Adipocyte (in vitro differentiated cells): ENCODE results near the gene VCL.
"Not testable (repeated sequence)": the region's sequence is repeated elsewhere in the genome, so short reads cannot be mapped to it uniquely, and the experiment has no call there.

Experiments used
- DNase-seq: peaks from one replicate; pipeline ENCODE4 v3.0.0-alpha.2; 2015; ENCODE audit warnings: low read depth
- H3K27me3 ChIP-seq: replicated peaks from 2 replicates; pipeline ENCODE4 v1.7.0; 2013; ENCODE audit warnings: mild to moderate bottlenecking, low read length, moderate library complexity; ENCODE audit not compliant: control insufficient read depth, insufficient read depth
- H3K36me3 ChIP-seq: 2 replicates; pipeline ENCODE4 v1.7.0; 2013; ENCODE audit warnings: low read length, mild to moderate bottlenecking, moderate library complexity; ENCODE audit not compliant: control insufficient read depth, insufficient read depth, severe bottlenecking
- H3K4me1 ChIP-seq: 2 replicates; pipeline ENCODE4 v1.7.0; 2013; ENCODE audit warnings: mild to moderate bottlenecking, low read length, moderate library complexity; ENCODE audit not compliant: control insufficient read depth, insufficient read depth
- H3K4me3 ChIP-seq: 2 replicates; pipeline ENCODE4 v1.7.0; 2013; ENCODE audit warnings: mild to moderate bottlenecking, low read length, moderate library complexity
- H3K9ac ChIP-seq: 2 replicates; pipeline ENCODE4 v1.7.0; 2013; ENCODE audit warnings: mild to moderate bottlenecking, low read length, moderate library complexity
- H3K9me3 ChIP-seq: 2 replicates; pipeline ENCODE4 v1.7.0; 2013; ENCODE audit warnings: mild to moderate bottlenecking, low read length, moderate library complexity; ENCODE audit not compliant: control insufficient read depth

Gene VCL

GRCh38 chr10:74032208-74032607 is 34.3 kb downstream of the VCL start:
- H3K9ac ChIP-seq, H3K27me3 ChIP-seq, H3K4me3 ChIP-seq, H3K9me3 ChIP-seq, H3K36me3 ChIP-seq, DNase-seq: not testable (repeated sequence)
- peaks cover 42% of the 10 kb centered on the region for H3K4me1 ChIP-seq

GRCh38 chr10:74032900-74033655 is 35.2 kb downstream of the VCL start:
- Histone ChIP-seq H3K27me3 (no peaks in the 10 kb centered on the region), H3K4me1 (peaks cover 45% of the 10 kb centered on the region), H3K9ac (no peak overlapping the region), H3K36me3 (peaks cover 11% of the 10 kb centered on the region), H3K9me3 (no peaks in the 10 kb centered on the region), H3K4me3 (no peak overlapping the region)
- DNase-seq: no peak

GRCh38 chr10:74033702-74034101 is 35.8 kb downstream of the VCL start:
- no peak for DNase-seq
- Histone ChIP-seq H3K9ac (no peak overlapping the region), H3K36me3 (peaks cover 11% of the 10 kb centered on the region), H3K4me1 (peaks cover 51% of the 10 kb centered on the region), H3K4me3 (no peak overlapping the region), H3K9me3 (no peaks in the 10 kb centered on the region), H3K27me3 (no peaks in the 10 kb centered on the region)

DNA sequence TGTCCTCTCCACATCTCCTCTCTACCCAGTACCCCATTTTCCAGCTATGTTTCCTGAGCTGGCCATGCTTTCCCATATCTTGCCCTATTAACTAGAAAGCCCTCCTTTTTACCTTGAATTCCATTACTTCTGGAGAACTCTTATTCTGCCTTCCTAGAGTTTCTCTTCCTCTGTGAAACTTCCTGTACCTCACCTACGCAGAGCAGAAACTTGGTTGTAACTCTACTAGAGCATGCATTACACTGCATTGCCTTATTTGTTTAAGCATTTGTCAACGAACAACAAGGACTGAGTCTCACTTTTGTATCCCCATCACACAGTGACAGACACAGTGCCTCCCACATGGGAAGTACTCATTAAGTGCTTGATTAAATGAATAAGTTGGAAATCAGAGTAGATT is 36.4 kb downstream of the VCL start:
- H3K9me3 ChIP-seq: no peaks in the 10 kb centered on the region
- no peak overlapping the region for H3K4me3 ChIP-seq
- peaks cover 11% of the 10 kb centered on the region for H3K36me3 ChIP-seq

GRCh38 chr10:74035303-74035702 is 37.4 kb downstream of the VCL start:
- no peaks in the 10 kb centered on the region for H3K9me3 ChIP-seq
- H3K36me3 ChIP-seq: peaks cover 11% of the 10 kb centered on the region
- H3K27me3 ChIP-seq: no peaks in the 10 kb centered on the region
- peaks cover 55% of the 10 kb centered on the region for H3K4me1 ChIP-seq
- no peak overlapping the region for H3K4me3 ChIP-seq
- peak overlapping the region; percentile 5 for H3K9ac ChIP-seq
- DNase-seq: no peak

More for the DNA sequence above, 36.4 kb downstream of the VCL start:
- no peaks in the 10 kb centered on the region for H3K27me3 ChIP-seq
- DNase-seq: no peak
- H3K4me1 ChIP-seq: peaks cover 56% of the 10 kb centered on the region
- H3K9ac ChIP-seq: no peak overlapping the region

DNA sequence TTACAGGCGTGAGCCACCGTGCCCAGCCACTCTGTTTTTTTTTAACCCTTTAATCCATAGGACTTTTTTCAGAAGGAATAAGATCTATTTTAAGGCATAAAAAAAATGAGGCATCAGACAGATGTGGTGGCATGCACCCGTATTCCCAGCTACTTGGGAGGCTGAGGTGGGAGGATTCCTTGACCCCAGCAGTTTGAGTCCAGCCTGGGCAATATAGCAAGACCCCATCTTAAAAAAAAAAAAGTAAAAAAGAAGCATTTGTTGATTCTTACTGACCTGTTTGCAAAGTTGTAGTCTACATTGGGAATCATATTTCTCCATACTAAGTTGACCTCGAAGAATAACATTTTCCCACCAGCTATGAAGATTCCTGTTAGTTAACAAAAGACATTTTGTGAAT is 38.6 kb downstream of the VCL start:
- H3K4me1 ChIP-seq: peaks cover 59% of the 10 kb centered on the region
- peaks cover 11% of the 10 kb centered on the region for H3K36me3 ChIP-seq
- H3K27me3 ChIP-seq: no peaks in the 10 kb centered on the region
- H3K9ac ChIP-seq: no peak overlapping the region
- DNase-seq: no peak
- H3K9me3 ChIP-seq: no peaks in the 10 kb centered on the region
- H3K4me3 ChIP-seq: no peak overlapping the region

- peak; percentile 73 for DNase-seq
- peak overlapping the region; percentile 90 for H3K9ac ChIP-seq
- peak overlapping the region; percentile 69 for H3K4me3 ChIP-seq
- H3K27me3 ChIP-seq: no peaks in the 10 kb centered on the region
- peaks cover 25% of the 10 kb centered on the region for H3K36me3 ChIP-seq
- no peaks in the 10 kb centered on the region for H3K9me3 ChIP-seq
- peaks cover 55% of the 10 kb centered on the region for H3K4me1 ChIP-seq
Measured at GRCh38 chr10:74039561-74040145, 41.7 kb downstream of the VCL start.

DNA sequence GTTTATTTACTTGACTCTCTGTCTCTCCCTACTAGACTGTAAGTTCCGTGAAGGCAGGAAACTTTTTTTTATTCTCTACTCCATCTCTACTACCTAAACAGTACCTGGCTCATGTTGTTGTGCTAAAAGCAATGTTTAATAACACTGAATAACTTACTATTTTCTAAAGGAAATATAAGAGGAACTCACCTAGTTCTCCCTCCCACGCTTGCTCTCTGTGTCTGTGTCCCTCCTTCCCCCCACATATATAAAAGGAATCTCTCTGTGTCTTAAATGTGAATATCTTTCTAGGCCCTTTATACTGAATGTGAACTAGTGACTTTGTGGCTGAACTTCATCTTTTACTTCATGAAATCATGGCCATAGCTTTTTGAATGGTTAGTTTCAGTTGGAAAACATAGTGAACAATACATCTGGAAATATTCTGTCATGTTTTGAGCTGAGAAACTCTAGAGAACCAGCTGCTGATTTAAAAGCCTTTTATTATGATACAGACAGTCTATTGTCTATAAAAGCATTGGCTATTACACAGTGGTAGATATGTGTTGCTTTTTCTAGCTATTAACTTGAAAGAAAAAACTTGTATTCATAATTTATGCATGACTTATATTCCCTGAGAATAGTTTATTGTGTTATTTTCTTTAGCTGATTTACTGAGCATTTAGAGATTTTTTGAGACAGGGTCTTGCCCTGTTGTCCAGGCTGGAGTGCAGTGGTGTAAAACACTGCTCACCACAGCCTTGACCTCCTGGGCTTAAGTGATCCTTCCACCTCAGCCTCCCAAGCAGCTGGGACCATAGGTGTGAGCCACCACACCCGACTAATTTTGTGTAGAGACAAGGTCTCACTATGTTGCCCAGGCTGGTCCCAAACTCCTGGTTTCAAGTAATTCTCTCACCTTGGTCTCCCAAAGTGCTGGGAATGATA is 42.5 kb downstream of the VCL start:
- H3K27me3 ChIP-seq: no peaks in the 10 kb centered on the region
- H3K36me3 ChIP-seq: peaks cover 33% of the 10 kb centered on the region
- H3K9me3 ChIP-seq: no peaks in the 10 kb centered on the region
- H3K4me1 ChIP-seq: peaks cover 47% of the 10 kb centered on the region
- H3K9ac ChIP-seq: peak overlapping the region; percentile 90
- H3K4me3 ChIP-seq: peak overlapping the region; percentile 69
- DNase-seq: no peak

DNA sequence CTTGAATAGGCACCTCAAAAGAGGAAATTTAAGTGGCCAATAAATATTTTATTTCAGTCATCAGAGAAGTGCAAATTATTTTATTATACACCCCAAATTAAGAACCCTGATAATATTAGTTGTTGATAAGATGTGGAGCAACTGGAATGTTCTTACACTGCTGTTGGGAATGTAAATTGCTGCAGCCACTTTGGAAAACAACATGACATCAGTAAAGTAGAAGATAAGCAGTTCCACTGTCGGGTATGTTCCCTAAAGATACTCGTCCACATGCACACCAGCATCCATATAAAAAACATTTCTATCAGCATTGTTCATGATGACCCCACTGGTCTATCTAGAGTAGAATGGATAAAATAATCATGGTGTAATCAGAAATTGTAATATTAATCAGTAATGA is 46.5 kb downstream of the VCL start:
- no peak overlapping the region for H3K4me3 ChIP-seq
- H3K9me3 ChIP-seq: no peaks in the 10 kb centered on the region
- no peak overlapping the region for H3K9ac ChIP-seq
- H3K27me3 ChIP-seq: no peaks in the 10 kb centered on the region
- peaks cover 59% of the 10 kb centered on the region for H3K4me1 ChIP-seq
- H3K36me3 ChIP-seq: peaks cover 34% of the 10 kb centered on the region
- no peak for DNase-seq

- Histone ChIP-seq H3K36me3 (peaks cover 34% of the 10 kb centered on the region), H3K4me3 (peak overlapping the region; percentile 64), H3K4me1 (peaks cover 62% of the 10 kb centered on the region), H3K27me3 (no peaks in the 10 kb centered on the region), H3K9ac (peak overlapping the region; percentile 80), H3K9me3 (no peaks in the 10 kb centered on the region)
- DNase-seq: peak; percentile 94
Measured at GRCh38 chr10:74047304-74047703, 49.4 kb downstream of the VCL start.

DNA sequence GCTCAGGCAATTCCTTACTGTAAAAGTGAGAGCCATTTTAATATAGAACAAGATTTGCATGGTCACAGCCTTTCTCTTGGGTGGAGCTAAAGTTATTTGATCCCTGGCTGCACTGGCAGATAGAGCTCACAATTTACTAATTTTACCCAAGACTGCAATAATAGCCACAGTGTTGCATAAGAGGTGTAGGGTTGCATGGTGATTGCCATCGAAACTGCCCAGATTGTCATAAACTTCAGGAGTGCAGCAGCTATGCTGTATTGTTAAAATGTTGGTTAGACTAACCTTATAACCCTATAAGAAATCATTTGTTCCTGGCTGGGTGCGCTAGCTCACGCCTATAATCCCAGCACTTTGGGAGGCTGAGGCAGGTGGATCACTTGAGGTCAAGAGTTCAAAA is 50.0 kb downstream of the VCL start:
- peak overlapping the region; percentile 64 for H3K4me3 ChIP-seq
- peak overlapping the region; percentile 80 for H3K9ac ChIP-seq
- peak; percentile 92 for DNase-seq
- H3K4me1 ChIP-seq: peaks cover 65% of the 10 kb centered on the region
- H3K27me3 ChIP-seq: no peaks in the 10 kb centered on the region
- H3K9me3 ChIP-seq: no peaks in the 10 kb centered on the region
- H3K36me3 ChIP-seq: peaks cover 34% of the 10 kb centered on the region
